ENCODE results near the gene RNF123. TPM values are rescaled to one million over a fixed set of nuclear protein-coding genes. Genes with fewer than 3 reads are reported as not detected.
A peak's percentile ranks its signal among the peaks of the same experiment; 100 is the strongest.
"Not testable (repeated sequence)": the region's sequence is repeated elsewhere in the genome, so short reads cannot be mapped to it uniquely, and the experiment has no call there.

The RNF123 gene
- total RNA-seq, 1 donor from 2014 or later = 45.1 TPM

- peak within 1 kb of the TSS; percentile 91 for H3K4me3 Mint-ChIP-seq (ENCODE audit: low read depth)
- H3K4me1 Mint-ChIP-seq (ENCODE audit: low read depth) = peaks cover 16% of the 10 kb centered on the region
- no peaks in the 10 kb centered on the region for H3K27me3 Mint-ChIP-seq (ENCODE audit: low read depth)
- H3K36me3 Mint-ChIP-seq (ENCODE audit: low read depth) = peaks cover 18% of the 10 kb centered on the region
- H3K27ac Mint-ChIP-seq = peak within 1 kb of the TSS; percentile 97
- intact Hi-C loops (cut with micrococcal nuclease) = loop anchor here (1.0 to 5.0 kb wide), 3 partner anchors 15 to 202 kb away; partner anchors contain the start of genes AMIGO3, DAG1, MST1 and RNF123
- no peaks in the 10 kb centered on the region for H3K9me3 Mint-ChIP-seq
- DNase-seq (ENCODE audit: low spot score) = peak; percentile 97
Measured at GRCh38 chr3:49673715-49674496, 15.5 kb upstream of the RNF123 start, which contains the start of gene APEH. Gene APEH (plus strand): TSS chr3:49674351. CDS start chr3:49674402, 51 bp downstream.

GRCh38 chr3:49674497-49674983 lies 14.8 kb upstream of the RNF123 start:
- intact Hi-C loops (cut with micrococcal nuclease) = loop anchor here (1.0 to 5.0 kb wide), 3 partner anchors 15 to 202 kb away; partner anchors contain the start of genes AMIGO3, DAG1, MST1 and RNF123
- Mint-ChIP-seq H3K4me3 (ENCODE audit: low read depth) (peak overlapping the region; percentile 91), H3K4me1 (ENCODE audit: low read depth) (peaks cover 16% of the 10 kb centered on the region), H3K27ac (no peak overlapping the region), H3K36me3 (ENCODE audit: low read depth) (peaks cover 18% of the 10 kb centered on the region), H3K9me3 (no peaks in the 10 kb centered on the region), H3K27me3 (ENCODE audit: low read depth) (no peaks in the 10 kb centered on the region)
- no peak for DNase-seq (ENCODE audit: low spot score)

- H3K27ac Mint-ChIP-seq = no peak overlapping the region
Measured at GRCh38 chr3:49675912-49676311, 13.4 kb upstream of the RNF123 start.

GRCh38 chr3:49680493-49681231 lies 8.7 kb upstream of the RNF123 start:
- H3K9me3 Mint-ChIP-seq = no peaks in the 10 kb centered on the region
- no peaks in the 10 kb centered on the region for H3K4me1 Mint-ChIP-seq (ENCODE audit: low read depth)
- no peak overlapping the region for H3K27ac Mint-ChIP-seq
- no peaks in the 10 kb centered on the region for H3K27me3 Mint-ChIP-seq (ENCODE audit: low read depth)
- intact Hi-C loops (cut with micrococcal nuclease) = no loop called here
- no peak for DNase-seq (ENCODE audit: low spot score)
- no peak overlapping the region for H3K4me3 Mint-ChIP-seq (ENCODE audit: low read depth)
- peaks cover 43% of the 10 kb centered on the region for H3K36me3 Mint-ChIP-seq (ENCODE audit: low read depth)

More at GRCh38 chr3:49675912-49676311, 13.4 kb upstream of the RNF123 start:
- Mint-ChIP-seq H3K27me3 (ENCODE audit: low read depth) (no peaks in the 10 kb centered on the region), H3K4me1 (ENCODE audit: low read depth) (peaks cover 16% of the 10 kb centered on the region), H3K4me3 (ENCODE audit: low read depth) (no peak overlapping the region), H3K9me3 (no peaks in the 10 kb centered on the region), H3K36me3 (ENCODE audit: low read depth) (peaks cover 25% of the 10 kb centered on the region)
- no peak for DNase-seq (ENCODE audit: low spot score)
- intact Hi-C loops (cut with micrococcal nuclease) = no loop called here

- H3K27ac Mint-ChIP-seq = no peak overlapping the region
- H3K36me3 Mint-ChIP-seq (ENCODE audit: low read depth) = peaks cover 41% of the 10 kb centered on the region
Measured at GRCh38 chr3:49681232-49681522, 8.2 kb upstream of the RNF123 start.

GRCh38 chr3:49681543-49681942 lies 7.8 kb upstream of the RNF123 start:
- no peaks in the 10 kb centered on the region for H3K9me3 Mint-ChIP-seq
- no peak overlapping the region for H3K27ac Mint-ChIP-seq
- intact Hi-C loops (cut with micrococcal nuclease) = no loop called here
- peaks cover 39% of the 10 kb centered on the region for H3K36me3 Mint-ChIP-seq (ENCODE audit: low read depth)
- H3K4me3 Mint-ChIP-seq (ENCODE audit: low read depth) = no peak overlapping the region
- DNase-seq (ENCODE audit: low spot score) = no peak
- H3K4me1 Mint-ChIP-seq (ENCODE audit: low read depth) = no peaks in the 10 kb centered on the region
- no peaks in the 10 kb centered on the region for H3K27me3 Mint-ChIP-seq (ENCODE audit: low read depth)

More at GRCh38 chr3:49681232-49681522, 8.2 kb upstream of the RNF123 start:
- H3K9me3 Mint-ChIP-seq = no peaks in the 10 kb centered on the region
- DNase-seq (ENCODE audit: low spot score) = no peak
- H3K4me3 Mint-ChIP-seq (ENCODE audit: low read depth) = no peak overlapping the region
- intact Hi-C loops (cut with micrococcal nuclease) = no loop called here
- H3K4me1 Mint-ChIP-seq (ENCODE audit: low read depth) = no peaks in the 10 kb centered on the region
- no peaks in the 10 kb centered on the region for H3K27me3 Mint-ChIP-seq (ENCODE audit: low read depth)

GRCh38 chr3:49683162-49683561 lies 6.2 kb upstream of the RNF123 start:
- no peak overlapping the region for H3K4me3 Mint-ChIP-seq (ENCODE audit: low read depth)
- no peak overlapping the region for H3K27ac Mint-ChIP-seq
- H3K27me3 Mint-ChIP-seq (ENCODE audit: low read depth) = no peaks in the 10 kb centered on the region
- H3K9me3 Mint-ChIP-seq = no peaks in the 10 kb centered on the region
- DNase-seq (ENCODE audit: low spot score) = no peak
- peaks cover 27% of the 10 kb centered on the region for H3K36me3 Mint-ChIP-seq (ENCODE audit: low read depth)
- no peaks in the 10 kb centered on the region for H3K4me1 Mint-ChIP-seq (ENCODE audit: low read depth)
- intact Hi-C loops (cut with micrococcal nuclease) = no loop called here

- H3K4me1 Mint-ChIP-seq (ENCODE audit: low read depth); H3K4me3 Mint-ChIP-seq (ENCODE audit: low read depth); intact Hi-C loops (cut with micrococcal nuclease); H3K9me3 Mint-ChIP-seq; H3K27me3 Mint-ChIP-seq (ENCODE audit: low read depth); H3K27ac Mint-ChIP-seq; DNase-seq (ENCODE audit: low spot score): not testable (repeated sequence)
- H3K36me3 Mint-ChIP-seq (ENCODE audit: low read depth) = peaks cover 24% of the 10 kb centered on the region
Measured at GRCh38 chr3:49684453-49684852, 4.9 kb upstream of the RNF123 start.

- H3K36me3 Mint-ChIP-seq (ENCODE audit: low read depth) = peaks cover 19% of the 10 kb centered on the region
- intact Hi-C loops (cut with micrococcal nuclease); DNase-seq (ENCODE audit: low spot score); H3K27me3 Mint-ChIP-seq (ENCODE audit: low read depth); H3K4me1 Mint-ChIP-seq (ENCODE audit: low read depth); H3K27ac Mint-ChIP-seq; H3K4me3 Mint-ChIP-seq (ENCODE audit: low read depth); H3K9me3 Mint-ChIP-seq: not testable (repeated sequence)
Measured at GRCh38 chr3:49685103-49685502, 4.3 kb upstream of the RNF123 start.

- H3K4me3 Mint-ChIP-seq (ENCODE audit: low read depth); intact Hi-C loops (cut with micrococcal nuclease); H3K27ac Mint-ChIP-seq; H3K9me3 Mint-ChIP-seq; DNase-seq (ENCODE audit: low spot score); H3K27me3 Mint-ChIP-seq (ENCODE audit: low read depth): not testable (repeated sequence)
- Mint-ChIP-seq H3K4me1 (ENCODE audit: low read depth) (peaks cover 12% of the 10 kb centered on the region), H3K36me3 (ENCODE audit: low read depth) (peaks cover 18% of the 10 kb centered on the region)
Measured at GRCh38 chr3:49685846-49686245, 3.5 kb upstream of the RNF123 start.

- Mint-ChIP-seq H3K4me3 (ENCODE audit: low read depth) (peak overlapping the region; percentile 30), H3K4me1 (ENCODE audit: low read depth) (peaks cover 15% of the 10 kb centered on the region), H3K36me3 (ENCODE audit: low read depth) (peaks cover 18% of the 10 kb centered on the region)
- intact Hi-C loops (cut with micrococcal nuclease); H3K9me3 Mint-ChIP-seq; H3K27me3 Mint-ChIP-seq (ENCODE audit: low read depth); H3K27ac Mint-ChIP-seq; DNase-seq (ENCODE audit: low spot score): not testable (repeated sequence)
Measured at GRCh38 chr3:49686346-49686745, 3.0 kb upstream of the RNF123 start.

- H3K9me3 Mint-ChIP-seq; H3K27me3 Mint-ChIP-seq (ENCODE audit: low read depth); DNase-seq (ENCODE audit: low spot score); H3K27ac Mint-ChIP-seq; intact Hi-C loops (cut with micrococcal nuclease): not testable (repeated sequence)
- Mint-ChIP-seq H3K4me3 (ENCODE audit: low read depth) (peak overlapping the region; percentile 21), H3K36me3 (ENCODE audit: low read depth) (peaks cover 18% of the 10 kb centered on the region), H3K4me1 (ENCODE audit: low read depth) (peaks cover 15% of the 10 kb centered on the region)
Measured at GRCh38 chr3:49686769-49687423, 2.5 kb upstream of the RNF123 start.
